GM18858 (cell line): ENCODE data around the gene USP17L15.
"Not testable (repeated sequence)": the region's sequence is repeated elsewhere in the genome, so short reads cannot be mapped to it uniquely, and the experiment has no call there.

Experiments
- ATAC-seq: cut with Tn5 transposase; IDR thresholded peaks from one replicate; pipeline ENCODE4 v1.9.1; 2021; ENCODE audit not compliant: unreplicated experiment

Gene USP17L15

GRCh38 chr4:9234085-9234484 lies at the start of gene USP17L15:
Gene USP17L15, plus strand, starts transcription at chr4:9234385. Its CDS starts 0 bp downstream, at chr4:9234385.
- not testable (repeated sequence) for ATAC-seq

GRCh38 chr4:9210357-9210756 lies 23.8 kb upstream of the USP17L15 start, which contains the start of gene USP17L10:
Gene USP17L10, plus strand, starts transcription at chr4:9210657. Its CDS starts 0 bp downstream, at chr4:9210657.
- not testable (repeated sequence) for ATAC-seq

GRCh38 chr4:9214701-9215100 lies 19.5 kb upstream of the USP17L15 start:
- ATAC-seq: not testable (repeated sequence)

GRCh38 chr4:9215105-9215504 lies 19.1 kb upstream of the USP17L15 start, which contains the start of gene USP17L11:
Gene USP17L11, plus strand, starts transcription at chr4:9215405. Its CDS starts 0 bp downstream, at chr4:9215405.
- ATAC-seq: not testable (repeated sequence)

- not testable (repeated sequence) for ATAC-seq
Observed at GRCh38 chr4:9219852-9220251, 14.3 kb upstream of the USP17L15 start, which contains the start of gene USP17L12. Gene USP17L12, plus strand, starts transcription at chr4:9220152. Its CDS starts 0 bp downstream, at chr4:9220152.

- not testable (repeated sequence) for ATAC-seq
Observed at GRCh38 chr4:9224596-9224995, 9.6 kb upstream of the USP17L15 start, which contains the start of gene USP17L13. Gene USP17L13, plus strand, starts transcription at chr4:9224896. Its CDS starts 0 bp downstream, at chr4:9224896.

GRCh38 chr4:9230249-9230648 lies 3.9 kb upstream of the USP17L15 start:
- not testable (repeated sequence) for ATAC-seq

GRCh38 chr4:9238461-9238860 lies 4.3 kb downstream of the USP17L15 start:
- not testable (repeated sequence) for ATAC-seq

- ATAC-seq: not testable (repeated sequence)
Observed at GRCh38 chr4:9243579-9243978, 9.4 kb downstream of the USP17L15 start, which contains the start of gene USP17L17. Gene USP17L17, plus strand, starts transcription at chr4:9243879. Its CDS starts 0 bp downstream, at chr4:9243879.

GRCh38 chr4:9247953-9248680 lies 13.9 kb downstream of the USP17L15 start, which contains the start of gene USP17L18:
Gene USP17L18, plus strand, starts transcription at chr4:9248630. Its CDS starts 0 bp downstream, at chr4:9248630.
- not testable (repeated sequence) for ATAC-seq

GRCh38 chr4:9253078-9253477 lies 18.9 kb downstream of the USP17L15 start, which contains the start of gene USP17L19:
Gene USP17L19, plus strand, starts transcription at chr4:9253378. Its CDS starts 0 bp downstream, at chr4:9253378.
- not testable (repeated sequence) for ATAC-seq

GRCh38 chr4:9257824-9258223 lies 23.6 kb downstream of the USP17L15 start, which contains the start of gene USP17L20:
Gene USP17L20, plus strand, starts transcription at chr4:9258124. Its CDS starts 0 bp downstream, at chr4:9258124.
- not testable (repeated sequence) for ATAC-seq

GRCh38 chr4:9262572-9262971 lies 28.4 kb downstream of the USP17L15 start, which contains the start of gene USP17L21:
Gene USP17L21, plus strand, starts transcription at chr4:9262872. Its CDS starts 0 bp downstream, at chr4:9262872.
- ATAC-seq: not testable (repeated sequence)

GRCh38 chr4:9267319-9267718 lies 33.1 kb downstream of the USP17L15 start, which contains the start of gene USP17L22:
Gene USP17L22, plus strand, starts transcription at chr4:9267619. Its CDS starts 0 bp downstream, at chr4:9267619.
- not testable (repeated sequence) for ATAC-seq

- ATAC-seq: not testable (repeated sequence)
Observed at GRCh38 chr4:9271719-9272118, 37.5 kb downstream of the USP17L15 start.
